ENCODE results near the gene DPEP3.
A peak's percentile ranks its signal among the peaks of the same experiment; 100 is the strongest.

DNA sequence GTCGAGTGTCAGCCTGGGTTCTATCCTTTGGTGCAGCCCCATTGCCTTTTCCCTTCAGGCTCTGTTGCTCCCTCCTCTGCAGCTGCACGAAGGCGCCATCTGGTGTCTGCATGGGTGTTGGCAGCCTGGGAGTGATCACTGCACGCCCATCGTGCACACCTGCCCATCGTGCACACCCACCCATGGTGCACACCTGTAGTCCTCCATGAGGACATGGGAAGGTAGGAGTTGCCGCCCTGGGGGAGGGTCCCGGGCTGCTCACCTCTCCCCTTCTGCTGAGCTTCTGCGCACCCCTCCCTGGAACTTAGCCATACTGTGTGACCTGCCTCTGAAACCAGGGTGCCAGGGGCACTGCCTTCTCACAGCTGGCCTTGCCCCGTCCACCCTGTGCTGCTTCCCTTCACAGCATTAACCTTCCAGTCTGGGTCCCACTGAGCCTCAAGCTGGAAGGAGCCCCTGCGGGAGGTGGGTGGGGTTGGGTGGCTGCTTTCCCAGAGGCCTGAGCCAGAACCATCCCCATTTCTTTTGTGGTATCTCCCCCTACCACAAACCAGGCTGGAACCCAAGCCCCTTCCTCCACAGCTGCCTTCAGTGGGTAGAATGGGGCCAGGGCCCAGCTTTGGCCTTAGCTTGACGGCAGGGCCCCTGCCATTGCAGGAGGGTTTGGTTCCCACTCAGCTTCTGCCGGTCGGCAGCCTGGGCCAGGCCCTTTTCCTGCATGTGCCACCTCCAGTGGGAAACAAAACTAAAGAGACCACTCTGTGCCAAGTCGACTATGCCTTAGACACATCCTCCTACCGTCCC, 51.5 kb downstream of the DPEP3 start:
- TF ChIP-seq, protein P1, sequence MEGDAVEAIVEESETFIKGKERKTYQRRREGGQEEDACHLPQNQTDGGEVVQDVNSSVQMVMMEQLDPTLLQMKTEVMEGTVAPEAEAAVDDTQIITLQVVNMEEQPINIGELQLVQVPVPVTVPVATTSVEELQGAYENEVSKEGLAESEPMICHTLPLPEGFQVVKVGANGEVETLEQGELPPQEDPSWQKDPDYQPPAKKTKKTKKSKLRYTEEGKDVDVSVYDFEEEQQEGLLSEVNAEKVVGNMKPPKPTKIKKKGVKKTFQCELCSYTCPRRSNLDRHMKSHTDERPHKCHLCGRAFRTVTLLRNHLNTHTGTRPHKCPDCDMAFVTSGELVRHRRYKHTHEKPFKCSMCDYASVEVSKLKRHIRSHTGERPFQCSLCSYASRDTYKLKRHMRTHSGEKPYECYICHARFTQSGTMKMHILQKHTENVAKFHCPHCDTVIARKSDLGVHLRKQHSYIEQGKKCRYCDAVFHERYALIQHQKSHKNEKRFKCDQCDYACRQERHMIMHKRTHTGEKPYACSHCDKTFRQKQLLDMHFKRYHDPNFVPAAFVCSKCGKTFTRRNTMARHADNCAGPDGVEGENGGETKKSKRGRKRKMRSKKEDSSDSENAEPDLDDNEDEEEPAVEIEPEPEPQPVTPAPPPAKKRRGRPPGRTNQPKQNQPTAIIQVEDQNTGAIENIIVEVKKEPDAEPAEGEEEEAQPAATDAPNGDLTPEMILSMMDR (IDR thresholded peaks at IDR 0.05 in 8 of 11, conservative IDR thresholded peaks at IDR 0.05 in 3 of 11), result peak; percentile 70 to 90 (median 84)
- TF ChIP-seq POLR2A (IDR thresholded peaks at IDR 0.05), result no peak
